GM08714 (cell line): ENCODE measurements around the gene PCMTD2.

ENCODE experiments used
- H3K4me3 ChIP-seq: fragments of 200-500 bp; sonication (Bioruptor generic); 2 replicates; pipeline ENCODE4 v1.5.1; 2014; ENCODE audit warnings: mild to moderate bottlenecking, low read length, inconsistent platforms
- ZNF274 ChIP-seq: IDR thresholded peaks from 2 replicates; pipeline ENCODE4 v1.6.1; 2012; ENCODE audit warnings: mild to moderate bottlenecking, low read depth, low read length

Gene PCMTD2

GRCh38 chr20:64254156-64254555 is 1.4 kb upstream of the PCMTD2 start:
- TF ChIP-seq ZNF274: no peak
- no peak overlapping the region for H3K4me3 ChIP-seq

GRCh38 chr20:64254571-64255360 is 782 bp upstream of the PCMTD2 start:
- TF ChIP-seq ZNF274: no peak
- peak overlapping the region; percentile 51; the same call in 1 of the 2 replicates for H3K4me3 ChIP-seq

- TF ChIP-seq ZNF274: no peak
- H3K4me3 ChIP-seq: peak overlapping the region; percentile 95
Measured at GRCh38 chr20:64256282-64256935, 861 bp downstream of the PCMTD2 start.

- no peak overlapping the region for H3K4me3 ChIP-seq
- no peak for TF ChIP-seq ZNF274
Measured at GRCh38 chr20:64257107-64257757, 1.7 kb downstream of the PCMTD2 start.

DNA sequence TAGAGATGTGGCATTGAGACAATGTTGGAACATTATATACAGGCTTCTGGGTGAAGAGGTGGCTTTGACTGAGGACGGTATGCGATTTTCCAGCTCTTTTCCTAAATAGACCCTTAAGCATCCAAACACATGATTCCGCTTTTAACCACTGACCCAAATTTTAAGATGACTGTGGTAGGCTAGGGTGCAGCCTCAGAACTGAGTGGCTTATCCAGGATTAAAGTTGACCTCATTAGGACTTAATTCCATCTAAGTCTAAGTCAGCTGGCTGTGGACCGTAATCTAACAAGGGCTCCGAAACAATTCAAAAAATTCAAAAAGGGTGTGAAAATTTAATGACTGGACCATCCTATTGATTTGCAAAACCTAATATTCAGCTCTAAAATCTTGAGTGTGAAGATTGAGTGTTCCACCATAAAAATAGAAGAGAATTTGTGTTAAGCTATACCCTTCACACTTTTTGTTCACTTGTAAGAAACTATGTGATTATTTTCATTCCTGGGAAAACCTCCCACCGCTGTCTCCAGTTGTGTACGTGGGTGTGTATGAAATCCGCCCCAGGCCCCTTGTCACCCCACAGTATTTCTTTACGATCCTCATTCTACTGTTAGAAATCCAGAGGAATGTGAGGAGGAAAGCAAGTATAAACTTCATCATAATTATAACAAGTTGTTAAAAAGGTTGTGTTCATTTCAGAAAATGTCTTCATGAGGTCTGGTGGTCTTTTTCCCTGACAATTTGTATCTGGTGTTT is 2.7 kb downstream of the PCMTD2 start:
- TF ChIP-seq ZNF274: no peak
- no peak overlapping the region for H3K4me3 ChIP-seq

DNA sequence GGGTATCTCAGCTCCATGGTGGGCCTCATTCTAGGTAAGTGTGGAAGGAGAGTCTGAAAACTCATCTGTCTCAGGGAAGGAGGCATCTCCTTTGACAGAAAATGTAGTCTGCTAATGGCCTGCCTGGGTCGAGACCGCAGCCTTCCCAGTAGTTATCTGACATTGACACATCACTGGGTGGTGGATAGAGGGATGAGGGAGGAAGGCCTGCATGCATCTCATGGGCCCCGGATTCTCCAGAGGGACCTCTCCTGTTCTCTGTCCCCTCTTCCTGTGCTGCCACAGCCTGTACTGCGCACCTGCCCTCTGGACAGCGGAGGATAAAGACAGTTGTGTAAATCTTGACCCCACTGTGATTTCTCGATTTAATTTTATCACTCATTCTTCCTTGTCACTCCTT is 4.7 kb downstream of the PCMTD2 start:
- H3K4me3 ChIP-seq: no peak overlapping the region
- no peak for TF ChIP-seq ZNF274

- no peak overlapping the region for H3K4me3 ChIP-seq
- TF ChIP-seq ZNF274: no peak
Measured at GRCh38 chr20:64261138-64261537, 5.6 kb downstream of the PCMTD2 start.

GRCh38 chr20:64264091-64264490 is 8.5 kb downstream of the PCMTD2 start:
- TF ChIP-seq ZNF274: no peak

DNA sequence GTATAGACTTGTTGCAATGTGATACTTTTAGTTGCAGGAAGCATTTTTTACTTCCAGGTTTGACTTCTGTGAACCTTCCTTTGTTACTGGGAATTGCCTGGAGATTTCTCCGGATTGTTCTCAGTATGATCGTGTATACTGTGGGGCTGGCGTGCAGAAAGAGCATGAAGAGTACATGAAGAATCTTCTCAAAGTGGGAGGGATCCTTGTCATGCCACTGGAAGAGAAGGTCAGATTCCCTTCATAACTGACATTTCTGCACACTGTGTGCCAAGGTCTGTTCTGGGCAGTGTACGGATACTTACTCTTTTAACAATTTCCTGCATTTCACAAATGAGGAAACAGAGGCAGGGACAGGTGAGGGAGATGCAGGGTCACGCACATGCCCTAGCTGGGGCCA is 9.7 kb downstream of the PCMTD2 start:
- no peak overlapping the region for H3K4me3 ChIP-seq
- no peak for TF ChIP-seq ZNF274

More at GRCh38 chr20:64264091-64264490, 8.5 kb downstream of the PCMTD2 start:
- H3K4me3 ChIP-seq: no peak overlapping the region

- no peak for TF ChIP-seq ZNF274
- H3K4me3 ChIP-seq: no peak overlapping the region
Measured at GRCh38 chr20:64266988-64267387, 11.4 kb downstream of the PCMTD2 start.

- H3K4me3 ChIP-seq: no peak overlapping the region
- no peak for TF ChIP-seq ZNF274
Measured at GRCh38 chr20:64268174-64268573, 12.6 kb downstream of the PCMTD2 start.

DNA sequence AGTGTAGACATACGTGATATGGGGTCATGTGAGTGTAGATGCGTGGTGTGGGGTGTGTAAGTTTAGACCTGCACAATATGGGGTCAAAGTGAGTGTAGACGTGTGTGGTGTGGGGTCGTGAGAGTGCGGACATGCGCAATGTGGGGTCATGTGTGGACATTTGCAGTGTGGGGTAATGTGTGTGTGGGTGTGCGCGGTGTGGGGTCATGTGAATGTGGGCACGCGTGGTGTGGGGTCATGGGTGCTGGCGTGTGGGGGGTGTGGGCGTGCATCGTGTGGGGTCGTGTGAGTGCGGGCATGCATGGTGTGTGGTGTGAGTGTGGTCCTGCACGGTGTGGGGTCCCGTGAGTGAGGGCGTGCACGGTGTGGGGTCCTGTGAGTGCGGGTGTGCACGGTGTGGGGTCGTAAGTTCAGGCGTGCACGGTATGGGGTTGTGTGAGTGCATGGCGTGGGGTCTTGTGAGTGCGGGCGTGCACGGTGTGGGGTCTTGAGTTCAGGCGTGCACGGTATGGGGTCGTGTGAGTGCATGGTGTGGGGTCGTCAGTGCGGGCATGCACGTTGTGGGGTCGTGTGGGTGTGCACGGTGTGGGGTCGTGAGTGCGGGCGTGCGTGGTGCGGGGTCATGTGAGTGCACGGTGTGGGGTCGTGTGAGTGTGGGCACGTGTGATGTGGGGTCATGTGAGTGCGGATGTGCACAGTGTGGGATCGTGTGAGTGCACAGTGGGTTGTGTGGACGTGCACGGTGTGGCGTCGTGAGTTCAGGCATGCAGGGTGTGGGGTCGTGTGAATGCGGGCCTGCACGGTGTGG is 14.3 kb downstream of the PCMTD2 start:
- no peak for TF ChIP-seq ZNF274
- H3K4me3 ChIP-seq: no peak overlapping the region

- TF ChIP-seq ZNF274: no peak
- no peak overlapping the region for H3K4me3 ChIP-seq
Measured at GRCh38 chr20:64271636-64272035, 16.1 kb downstream of the PCMTD2 start.
